Activated naive CD4-positive, alpha-beta T cell treated with anti-CD3 and anti-CD28 coated beads, Interleukin-2, amount 50 U/mL, for 72 hours (primary cell): ENCODE results near the gene CEP57. TPM values are rescaled to one million over a fixed set of nuclear protein-coding genes. Genes with fewer than 3 reads are reported as not detected.
"Not testable (repeated sequence)": the region's sequence is repeated elsewhere in the genome, so short reads cannot be mapped to it uniquely, and the experiment has no call there.

ENCODE experiments used
- ATAC-seq, 2 donors: fragments of 150-1000 bp; cut with Tn5 transposase; 2 replicates each; pipeline ENCODE4 v1.10.0; 2021; ENCODE audit warnings: mild to moderate bottlenecking in 2 of 2, moderate library complexity in 2 of 2
- DNase-seq, 2 donors: peaks; one replicate each; pipeline ENCODE4 v3.0.0; 2021 to 2022; ENCODE audit warnings: low spot score in 2 of 2
- H3K27ac Mint-ChIP-seq, 2 donors: one replicate each; pipeline ENCODE4 v1.8.0; 2022; ENCODE audit warnings: mild to moderate bottlenecking in 2 of 2, mixed read lengths in 2 of 2
- H3K36me3 Mint-ChIP-seq, 2 donors: one replicate each; pipeline ENCODE4 v1.8.0; 2022; ENCODE audit warnings: mixed read lengths in 2 of 2
- H3K9me3 Mint-ChIP-seq, 2 donors: one replicate each; pipeline ENCODE4 v1.8.0; 2022; ENCODE audit warnings: mixed read lengths in 2 of 2
- total RNA-seq, 2 donors: library from RNA; stranded (reverse); gene quantifications; one replicate each; pipeline ENCODE4 v1.2.3, GENCODE V29; 2022

The CEP57 gene
- total RNA-seq, 2 donors from 2014 or later: 117 to 158 TPM

GRCh38 chr11:95792200-95792599 lies 1.9 kb downstream of the CEP57 start:
- no peak for ATAC-seq

DNA sequence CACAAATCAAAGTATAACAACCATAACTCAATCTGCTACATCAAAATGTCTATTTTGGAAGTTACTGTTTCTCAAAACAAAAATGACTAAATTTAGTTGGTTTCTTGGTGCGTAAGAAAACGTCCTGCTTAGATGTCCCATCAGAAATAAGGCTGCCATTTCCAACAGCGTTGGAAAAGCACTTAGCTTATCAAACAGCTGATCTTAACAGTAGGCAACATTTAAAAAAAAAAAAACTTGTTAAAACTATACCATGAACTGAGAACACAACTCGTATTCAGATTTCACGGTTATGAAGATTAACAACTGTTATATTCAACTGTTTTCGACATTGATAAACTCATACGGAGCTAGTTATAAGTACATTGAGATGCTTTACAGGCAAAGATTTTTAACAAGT lies 2.4 kb downstream of the CEP57 start:
- Mint-ChIP-seq H3K27ac (no peak overlapping the region), H3K36me3 (peaks cover 31 to 38% of the 10 kb centered on the region in 2 donors), H3K9me3 (no peaks in the 10 kb centered on the region)
- ATAC-seq (no peak), DNase-seq (no peak)

More at GRCh38 chr11:95792200-95792599, 1.9 kb downstream of the CEP57 start:
- H3K36me3 Mint-ChIP-seq: peaks cover 31 to 43% of the 10 kb centered on the region in 2 donors
- no peak for DNase-seq
- peak overlapping the region in 1 of 2 donors; percentile 99 for H3K27ac Mint-ChIP-seq
- H3K9me3 Mint-ChIP-seq: no peaks in the 10 kb centered on the region

DNA sequence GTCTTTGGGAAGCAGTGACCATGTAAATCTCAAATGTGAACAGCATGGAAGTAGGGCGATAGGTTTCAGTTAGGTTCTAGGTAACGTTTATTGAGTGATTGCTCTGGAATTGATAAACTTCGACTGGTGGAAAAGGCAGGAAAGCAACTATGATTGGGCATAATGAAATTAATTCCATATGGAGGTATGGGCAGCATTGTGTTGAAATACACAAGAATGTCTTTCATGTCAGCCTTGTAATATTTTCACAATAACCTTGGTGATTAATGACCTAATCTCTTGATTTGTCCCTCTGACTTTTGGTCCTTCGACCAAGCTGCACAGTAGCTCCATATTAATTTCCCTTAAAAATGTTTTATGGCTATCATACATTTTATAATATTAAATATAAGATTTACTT lies 2.8 kb downstream of the CEP57 start:
- ATAC-seq (no peak), DNase-seq (no peak)
- Mint-ChIP-seq H3K9me3 (no peaks in the 10 kb centered on the region), H3K27ac (no peak overlapping the region), H3K36me3 (peaks cover 28 to 34% of the 10 kb centered on the region in 2 donors)

GRCh38 chr11:95794086-95794485 lies 3.8 kb downstream of the CEP57 start:
- H3K27ac Mint-ChIP-seq: no peak overlapping the region
- DNase-seq (no peak), ATAC-seq (no peak)
- peaks cover 20 to 28% of the 10 kb centered on the region in 2 donors for H3K36me3 Mint-ChIP-seq
- no peaks in the 10 kb centered on the region for H3K9me3 Mint-ChIP-seq

DNA sequence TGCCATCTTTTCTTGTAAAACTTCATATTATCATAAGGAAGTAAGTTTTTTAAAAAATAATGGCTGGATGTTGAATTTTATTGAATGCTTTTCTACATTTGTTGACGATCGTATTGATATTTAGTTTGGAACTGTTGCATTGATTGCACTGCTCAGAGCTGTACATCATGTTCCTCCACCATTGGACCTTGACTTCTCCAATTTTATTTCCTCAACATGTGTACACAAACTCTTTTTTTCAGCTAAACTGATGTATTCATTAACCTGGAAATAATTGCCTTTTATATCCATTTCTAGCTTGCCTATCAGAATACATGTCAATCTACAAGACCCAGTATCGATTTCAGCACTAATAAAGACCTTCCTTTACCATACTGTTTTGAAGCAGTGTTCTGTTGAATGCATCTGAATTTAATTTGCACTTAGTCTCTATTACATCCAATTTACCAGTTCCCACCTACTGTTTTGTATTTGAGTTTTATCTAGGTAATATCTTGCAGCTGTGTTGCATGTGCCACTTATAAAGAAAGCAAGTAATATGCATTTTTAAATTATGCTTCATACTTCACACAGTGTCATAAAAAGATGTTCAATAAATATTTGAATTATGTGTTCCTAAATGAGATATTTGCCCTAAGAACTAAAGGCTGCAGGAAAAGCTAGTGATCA lies 5.5 kb downstream of the CEP57 start:
- no peak for DNase-seq
- peaks cover 24 to 27% of the 10 kb centered on the region in 2 donors for H3K36me3 Mint-ChIP-seq
- no peak overlapping the region for H3K27ac Mint-ChIP-seq
- H3K9me3 Mint-ChIP-seq: no peaks in the 10 kb centered on the region
- no peak for ATAC-seq

DNA sequence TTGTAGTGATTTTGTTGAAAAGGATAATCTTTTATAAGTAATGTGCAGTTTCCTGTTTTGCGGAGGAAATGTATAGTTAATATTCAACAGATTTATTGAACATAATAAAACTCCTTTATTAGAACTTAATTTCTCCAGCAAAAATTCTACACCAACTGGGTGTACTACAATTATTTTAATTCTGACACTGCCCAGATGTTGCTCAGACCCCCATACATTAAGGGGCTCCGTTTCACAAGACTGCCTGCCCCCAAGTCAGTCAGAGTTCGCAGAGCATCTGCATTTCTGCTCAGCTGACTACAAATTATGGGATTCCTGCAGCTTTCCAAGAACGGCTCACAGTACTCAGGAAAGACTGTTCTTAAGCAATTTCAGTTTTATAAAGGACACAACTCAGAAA lies 6.2 kb downstream of the CEP57 start:
- Mint-ChIP-seq H3K9me3 (no peaks in the 10 kb centered on the region), H3K27ac (no peak overlapping the region), H3K36me3 (peaks cover 17 to 23% of the 10 kb centered on the region in 2 donors)
- DNase-seq (no peak), ATAC-seq (no peak)

DNA sequence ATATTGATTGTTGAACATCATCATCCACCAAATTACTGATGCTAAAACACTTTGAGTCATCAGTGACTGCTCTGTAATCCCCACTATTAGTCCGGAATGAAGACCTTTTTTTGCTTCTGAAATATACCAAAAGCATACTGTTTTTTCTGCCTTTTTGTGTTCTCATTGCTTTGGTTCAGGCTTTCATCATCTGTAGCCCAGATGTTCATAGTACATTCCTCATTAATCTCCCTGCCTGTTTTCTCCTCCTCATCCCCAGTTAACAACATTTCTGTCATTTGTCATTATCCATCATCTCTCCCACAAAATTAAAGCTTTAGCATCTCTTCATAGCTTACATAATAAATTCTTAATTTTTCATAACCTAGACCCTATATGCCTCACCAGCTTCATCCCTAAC lies 9.2 kb downstream of the CEP57 start:
- Mint-ChIP-seq H3K27ac (no peak overlapping the region), H3K36me3 (peaks cover 9 to 10% of the 10 kb centered on the region in 2 donors), H3K9me3 (no peaks in the 10 kb centered on the region)
- DNase-seq: no peak
- ATAC-seq: no peak

DNA sequence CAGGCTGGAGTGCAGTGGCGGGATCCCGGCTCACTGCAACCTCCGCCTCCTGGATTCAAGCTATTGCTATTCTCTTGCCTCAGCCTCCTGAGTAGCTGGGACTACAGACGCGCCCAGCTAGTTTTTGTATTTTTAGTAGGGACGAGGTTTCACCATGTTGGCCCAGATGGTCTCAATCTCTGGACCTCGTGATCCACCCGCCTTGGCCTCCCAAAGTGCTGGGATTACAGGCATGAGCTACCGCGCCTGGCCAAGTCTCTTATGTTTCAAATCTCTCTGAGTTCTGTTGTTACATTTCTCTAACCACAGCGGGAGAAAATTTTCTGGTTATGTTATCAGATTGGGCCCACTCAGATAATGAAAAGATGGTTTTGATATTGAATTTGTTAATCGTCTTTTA lies 10.1 kb downstream of the CEP57 start:
- Mint-ChIP-seq H3K9me3 (no peaks in the 10 kb centered on the region), H3K27ac (peak overlapping the region in 1 of 2 donors; percentile 24), H3K36me3 (peaks cover 9 to 10% of the 10 kb centered on the region in 2 donors)
- DNase-seq (no peak), ATAC-seq (no peak)

GRCh38 chr11:95802806-95803205 lies 12.5 kb downstream of the CEP57 start:
- ATAC-seq (no peak), DNase-seq (no peak)
- Mint-ChIP-seq H3K9me3 (peaks cover 4 to 6% of the 10 kb centered on the region in 2 donors), H3K36me3 (peaks cover 24 to 30% of the 10 kb centered on the region in 2 donors), H3K27ac (no peak overlapping the region)

DNA sequence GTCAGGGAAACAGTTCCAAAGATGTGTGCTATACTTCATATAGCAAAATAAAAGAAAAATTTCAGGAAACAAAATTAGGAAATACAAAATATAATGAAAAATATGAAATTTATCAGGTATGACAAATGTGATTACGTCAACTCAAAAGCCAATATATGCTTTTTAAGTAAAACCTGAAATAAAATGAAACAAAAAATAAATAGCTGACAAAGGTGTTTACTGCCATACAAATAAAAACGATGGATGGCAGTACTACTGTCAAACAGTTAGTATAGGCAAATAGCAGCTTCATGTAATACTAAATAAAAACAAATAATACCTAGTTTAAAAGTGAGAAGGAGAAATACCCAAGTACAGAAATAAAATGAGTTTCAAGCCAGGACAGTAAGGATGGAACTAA lies 13.7 kb downstream of the CEP57 start:
- H3K27ac Mint-ChIP-seq: no peak overlapping the region
- ATAC-seq (no peak), DNase-seq (no peak)
- H3K36me3 Mint-ChIP-seq: peaks cover 26 to 30% of the 10 kb centered on the region in 2 donors
- peaks cover 7% of the 10 kb centered on the region in 2 donors for H3K9me3 Mint-ChIP-seq

- DNase-seq: no peak
- Mint-ChIP-seq H3K27ac (no peak overlapping the region), H3K9me3 (peaks cover 7% of the 10 kb centered on the region in 2 donors), H3K36me3 (peaks cover 18 to 44% of the 10 kb centered on the region in 2 donors)
- ATAC-seq: no peak
These were observed 15.6 kb downstream of the CEP57 start for GRCh38 chr11:95805869-95806268.

DNA sequence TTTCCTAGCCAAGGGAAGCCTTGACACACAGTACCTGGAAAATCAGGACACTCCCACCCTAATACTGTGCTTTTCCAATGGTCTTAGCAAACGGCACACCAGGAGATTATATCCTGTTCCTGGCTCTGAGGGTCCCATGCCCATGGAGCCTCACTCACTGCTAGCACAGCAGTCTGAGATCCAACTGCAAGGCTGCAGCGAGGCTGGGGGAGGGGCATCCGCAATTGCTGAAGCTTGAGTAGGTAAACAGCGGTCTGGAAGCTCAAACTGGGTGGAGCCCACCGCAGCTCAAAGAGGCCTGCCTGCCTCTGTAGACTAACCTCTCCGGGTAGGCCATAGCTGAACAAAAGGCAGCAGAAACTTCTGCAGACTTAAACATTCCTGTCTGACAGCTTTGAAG lies 16.2 kb downstream of the CEP57 start:
- H3K9me3 Mint-ChIP-seq, ATAC-seq, DNase-seq, H3K27ac Mint-ChIP-seq: not testable (repeated sequence)
- H3K36me3 Mint-ChIP-seq: peaks cover 18 to 40% of the 10 kb centered on the region in 2 donors

DNA sequence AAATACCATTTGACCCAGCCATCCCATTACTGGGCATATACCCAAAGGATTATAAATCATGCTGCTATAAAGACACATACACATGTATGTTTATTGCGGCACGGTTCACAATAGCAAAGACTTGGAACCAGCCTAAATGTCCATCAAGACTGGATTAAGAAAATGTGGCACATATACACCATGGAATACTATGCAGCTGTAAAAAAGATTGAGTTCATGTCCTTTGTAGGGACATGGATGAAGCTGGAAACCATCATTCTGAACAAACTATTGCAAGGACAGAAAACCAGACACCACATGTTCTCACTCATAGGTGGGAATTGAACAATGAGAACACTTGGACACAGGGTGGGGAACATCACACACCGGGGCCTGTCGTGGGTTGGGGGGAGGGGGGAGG lies 20.8 kb downstream of the CEP57 start:
- not testable (repeated sequence) for ATAC-seq, H3K9me3 Mint-ChIP-seq, H3K27ac Mint-ChIP-seq, DNase-seq
- H3K36me3 Mint-ChIP-seq: peaks cover 24 to 38% of the 10 kb centered on the region in 2 donors

DNA sequence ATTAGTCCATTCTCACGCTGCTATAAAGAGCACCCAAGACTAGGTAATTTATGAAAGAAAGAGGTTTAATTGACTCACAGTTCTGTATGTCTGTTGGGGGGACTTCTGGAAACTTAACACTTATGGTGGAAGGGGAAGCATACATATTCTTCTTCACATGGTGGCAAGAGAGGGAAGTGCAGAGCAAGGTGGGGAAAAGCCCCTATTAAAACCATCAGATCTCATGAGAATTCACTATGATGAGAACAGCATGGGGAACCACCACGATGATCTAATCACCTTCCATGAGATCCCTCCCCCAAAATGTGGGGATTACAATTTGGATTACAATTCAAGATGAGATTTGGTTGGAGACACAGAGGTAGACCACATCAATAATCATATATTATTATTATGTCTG lies 25.7 kb downstream of the CEP57 start:
- no peak for ATAC-seq
- Mint-ChIP-seq H3K27ac (no peak overlapping the region), H3K9me3 (no peaks in the 10 kb centered on the region), H3K36me3 (peaks cover 6 to 29% of the 10 kb centered on the region in 2 donors)
- no peak for DNase-seq

- peaks cover 5 to 35% of the 10 kb centered on the region in 2 donors for H3K36me3 Mint-ChIP-seq
- ATAC-seq: no peak
- no peak for DNase-seq
- H3K9me3 Mint-ChIP-seq: no peaks in the 10 kb centered on the region
- peak overlapping the region in 1 of 2 donors; percentile 19 for H3K27ac Mint-ChIP-seq
These were observed 31.3 kb downstream of the CEP57 start for GRCh38 chr11:95821640-95822039.

DNA sequence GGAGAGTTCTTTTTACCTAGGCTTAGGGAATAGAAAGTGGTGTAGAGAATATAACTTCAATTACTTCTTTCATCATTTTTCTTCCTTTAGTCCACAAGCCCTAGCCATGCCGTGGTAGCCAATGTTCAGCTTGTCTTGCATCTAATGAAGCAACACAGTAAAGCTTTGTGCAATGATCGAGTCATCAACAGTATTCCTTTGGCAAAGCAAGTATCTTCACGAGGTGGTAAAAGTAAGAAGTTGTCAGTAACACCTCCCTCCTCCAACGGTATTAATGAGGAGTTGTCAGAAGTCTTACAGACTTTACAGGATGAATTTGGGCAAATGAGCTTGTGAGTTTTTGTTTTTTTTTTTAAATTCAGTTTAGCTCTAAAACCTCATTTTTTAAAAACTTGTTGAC lies 37.4 kb downstream of the CEP57 start:
- DNase-seq (no peak), ATAC-seq (no peak)
- Mint-ChIP-seq H3K9me3 (no peaks in the 10 kb centered on the region), H3K27ac (no peak overlapping the region), H3K36me3 (peaks cover 3 to 31% of the 10 kb centered on the region in 2 donors)

GRCh38 chr11:95829580-95830259 lies 39.4 kb downstream of the CEP57 start:
- H3K36me3 Mint-ChIP-seq: peaks cover 6 to 27% of the 10 kb centered on the region in 2 donors
- DNase-seq (no peak), ATAC-seq (peak; percentile 82 to 94)
- H3K27ac Mint-ChIP-seq: peak overlapping the region in 1 of 2 donors; percentile 3
- no peaks in the 10 kb centered on the region for H3K9me3 Mint-ChIP-seq
